HepG2 (cell line): ENCODE measurements around the gene MMP25. TPM values are rescaled to one million over a fixed set of nuclear protein-coding genes. Genes with fewer than 3 reads are reported as not detected.

Experiments
- ATAC-seq: fragments of 200-7000 bp; cut with Tn5 transposase; 3 replicates; pipeline ENCODE4 v1.9.1; 2020; ENCODE audit warnings: mild to moderate bottlenecking, moderate library complexity
- BruUV-seq: library from RNA; stranded (reverse); fragments of 400-500 nt; replicated peaks from 2 replicates; lab custom pipeline; 2021; lab: Mats Ljungman, UMichigan
- CTCF ChIA-PET: fragments of 300-600 bp; formaldehyde crosslinking; extraction: SDS; loops from one replicate; lab custom pipeline; 2021; ENCODE audit warnings: low total read pairs, inconsistent platforms, low intra/inter-chr PET ratio; lab: Yijun Ruan, JAX
- POLR2A ChIA-PET: fragments of 350-600 bp; sonication (Branson Sonifier 250); formaldehyde crosslinking; loops from one replicate; lab custom pipeline; 2020; ENCODE audit warnings: antibody characterized with exemption, inconsistent platforms; lab: Yijun Ruan, JAX
- DNase-seq: peaks from one replicate; pipeline ENCODE4 v3.0.0-alpha.2; 2015; ENCODE audit warnings: low spot score
- FAIRE-seq: peaks from 3 replicates; lab custom pipeline; 2011; peaks lifted over from hg19 to GRCh38; lab: Jason Lieb, UNC
- H2AFZ ChIP-seq: one replicate; pipeline ENCODE4 v1.6.1; 2011; ENCODE audit warnings: low read length, inconsistent platforms
- H3K27ac ChIP-seq: fragments of 300-600 bp; 3 replicates; pipeline ENCODE4 v1.8.0; 2011; ENCODE audit warnings: mixed run types, mild to moderate bottlenecking, mixed read lengths, low read length, inconsistent platforms; ENCODE audit not compliant: insufficient read depth; ENCODE audit errors: extremely low read length
- H3K27me3 ChIP-seq, 2 experiments: fragments of 200-600 bp in 1 of 2; 2 replicates in 1 of 2; 3 replicates in 1 of 2; pipeline versions ENCODE4 v1.6.0 to v1.8.0; 2011; ENCODE audit warnings: low read length in 2 of 2, mild to moderate bottlenecking in 2 of 2, moderate library complexity in 2 of 2, inconsistent platforms in 1 of 2; ENCODE audit not compliant: insufficient read depth in 2 of 2, control insufficient read depth in 1 of 2
- H3K36me3 ChIP-seq, 2 experiments: fragments of 200-600 bp in 1 of 2; replicated peaks in 1 of 2; 2 replicates in 1 of 2; 3 replicates in 1 of 2; pipeline versions ENCODE4 v1.5.1 to v1.8.0; 2011; ENCODE audit warnings: low read length in 2 of 2, inconsistent platforms in 1 of 2; ENCODE audit not compliant: insufficient read depth in 2 of 2, control insufficient read depth in 1 of 2
- H3K4me1 ChIP-seq: 2 replicates; pipeline ENCODE4 v1.5.1; 2012; ENCODE audit warnings: low read length, inconsistent platforms; ENCODE audit not compliant: insufficient read depth
- H3K4me2 ChIP-seq: 2 replicates; pipeline ENCODE4 v1.6.0; 2011; ENCODE audit warnings: low read depth, low read length, inconsistent platforms
- H3K4me3 ChIP-seq, 3 experiments: fragments of 200-600 bp in 1 of 3; sonication (generic), shearing (Covaris generic) in 1 of 3; replicated peaks in 1 of 3; 2 replicates each; pipeline ENCODE4 v1.5.1; 2011 to 2016; ENCODE audit warnings: low read length in 3 of 3, inconsistent platforms in 2 of 3, low read depth in 2 of 3, mild to moderate bottlenecking in 2 of 3, control low read depth in 1 of 3, mixed read lengths in 1 of 3; ENCODE audit not compliant: insufficient read depth in 1 of 3
- H3K79me2 ChIP-seq: one replicate; pipeline ENCODE4 v1.6.1; 2011; ENCODE audit warnings: low read length, inconsistent platforms; ENCODE audit not compliant: insufficient read depth
- H3K9ac ChIP-seq: 2 replicates; pipeline ENCODE4 v1.6.0; 2011; ENCODE audit warnings: mild to moderate bottlenecking, low read depth, low read length, inconsistent platforms; ENCODE audit not compliant: insufficient read depth
- H3K9me3 ChIP-seq: 2 replicates; pipeline ENCODE4 v1.5.1; 2012; ENCODE audit warnings: mild to moderate bottlenecking, low read length
- H4K20me1 ChIP-seq: 2 replicates; pipeline ENCODE4 v1.6.0; 2011; ENCODE audit warnings: inconsistent platforms, mild to moderate bottlenecking, low read length, moderate library complexity; ENCODE audit not compliant: insufficient read depth
- CHCHD3 ChIP-seq: sonication (generic); formaldehyde crosslinking; IDR thresholded peaks from 2 replicates; pipeline ENCODE4 v1.8.0; 2022; ENCODE audit warnings: mild to moderate bottlenecking, missing genetic modification reagents, moderate library complexity
- FOXA1 ChIP-seq, 2 experiments: fragments of 450-650 bp in 1 of 2; sonication (generic) in 1 of 2; formaldehyde crosslinking in 1 of 2; IDR thresholded peaks; 2 replicates each; pipeline versions ENCODE4 v1.4.0 to v1.6.1; 2016 to 2020; ENCODE audit warnings: missing genetic modification reagents in 1 of 2
- TCF7L2 ChIP-seq: IDR thresholded peaks from 2 replicates; pipeline ENCODE4 v1.6.1; 2011; ENCODE audit warnings: mild to moderate bottlenecking, low read depth, low read length, moderate library complexity
- ZNF253 ChIP-seq: sonication (generic); formaldehyde crosslinking; IDR thresholded peaks from 2 replicates; pipeline ENCODE4 v1.8.0; 2022; ENCODE audit warnings: mild to moderate bottlenecking, missing genetic modification reagents, borderline replicate concordance
- ZNF703 ChIP-seq: sonication (generic); formaldehyde crosslinking; IDR thresholded peaks from 2 replicates; pipeline ENCODE4 v1.5.1; 2020; ENCODE audit warnings: missing genetic modification reagents, mild to moderate bottlenecking, moderate library complexity, borderline replicate concordance
- ZNF883 ChIP-seq: sonication (generic); formaldehyde crosslinking; IDR thresholded peaks from 2 replicates; pipeline ENCODE4 v1.5.1; 2020; ENCODE audit warnings: mild to moderate bottlenecking, missing genetic modification reagents; ENCODE audit errors: not compliant biosample characterization
- WGBS: methylation state at CpG from one replicate; pipeline ENCODE4 v1.1.6; 2017; ENCODE audit warnings: low lambda C conversion rate; 5-methylcytosine and 5-hydroxymethylcytosine counted together
- in situ Hi-C: cut with HindIII; loops from 2 replicates; pipeline ENCODE4 v1.10.0; 2017; ENCODE audit warnings: low pct_unique_long_range_greater_than_20kb; ENCODE audit not compliant: extremely low pct_ligation_motif_present
- intact Hi-C: fragments of 100-400 bp; cut with micrococcal nuclease; formaldehyde crosslinking; loops from one replicate; pipeline ENCODE4 v1.10.0; 2022; ENCODE audit not compliant: unreplicated experiment
- polyA plus RNA-seq, 8 experiments: library from polyadenylated mRNA; depleted of rRNA in 3 of 8; stranded (reverse) in 7 of 8; unstranded in 1 of 8; fragments of >200 nt; fragmentation: Illumina TruSeq in 4 of 8; extraction: Trizol in 4 of 8; gene quantifications; 2 replicates each; pipeline versions ENCODE4 v1.2.1 to v1.2.3, GENCODE V29; 2011 to 2016; ENCODE audit warnings: low read depth in 4 of 8, missing spikeins in 1 of 8, mixed read lengths in 1 of 8; ENCODE audit not compliant: insufficient read depth in 1 of 8
- total RNA-seq, 5 experiments: library from RNA; depleted of rRNA; stranded (reverse); fragments of >200 nt; fragmentation: Illumina TruSeq; extraction: Trizol; gene quantifications; 2 replicates each; pipeline ENCODE4 v1.2.3, GENCODE V29; 2016; ENCODE audit warnings: low read depth in 1 of 5
- TF ChIP-seq, protein P1 (sequence below): sonication (generic); formaldehyde crosslinking; IDR thresholded peaks from 2 replicates; pipeline ENCODE4 v1.5.1; 2020; ENCODE audit warnings: missing genetic modification reagents, mild to moderate bottlenecking, borderline replicate concordance
- TF ChIP-seq, protein P2 (sequence below): sonication (generic); formaldehyde crosslinking; IDR thresholded peaks from 2 replicates; pipeline ENCODE4 v1.4.0; 2020; ENCODE audit warnings: missing genetic modification reagents

Gene MMP25
- total and polyA plus RNA-seq, 2 of the 13 experiments (the other 11 are each of a cell fraction or from before 2014, with no cell fraction given): 0.04 to 0.08 TPM

GRCh38 chr16:3076577-3076976 is 30.2 kb downstream of the MMP25 start:
- no peak overlapping the region for H3K4me2 ChIP-seq
- H3K4me3 ChIP-seq: no peak overlapping the region
- H3K27ac ChIP-seq: no peak overlapping the region
- FAIRE-seq (no peak), DNase-seq (no peak), ATAC-seq (no peak)
- H3K79me2 ChIP-seq: no peaks in the 10 kb centered on the region
- H3K4me1 ChIP-seq: peaks cover 9% of the 10 kb centered on the region
- BruUV-seq: no TSS peak
- peaks cover 4 to 16% of the 10 kb centered on the region in 2 experiments; a peak in 3 of 5 replicates for H3K27me3 ChIP-seq
- no peak overlapping the region for H2AFZ ChIP-seq
- intact Hi-C loops (no loop called here), in situ Hi-C loops (no loop called here)
- WGBS: 50% methylated on average over 4 of the region's 6 CpGs
- TF ChIP-seq FOXA1 (IDR thresholded peaks at IDR 0.05) (no peak), FOXA1 (CRISPR knock-in tag; IDR thresholded peaks at IDR 0.05) (no peak), CHCHD3 (CRISPR knock-in tag) (no peak), ZNF883 (CRISPR knock-in tag) (no peak), TCF7L2 (no peak), ZNF253 (CRISPR knock-in tag) (no peak), ZNF703 (no peak)
- TF ChIP-seq, protein P1, sequence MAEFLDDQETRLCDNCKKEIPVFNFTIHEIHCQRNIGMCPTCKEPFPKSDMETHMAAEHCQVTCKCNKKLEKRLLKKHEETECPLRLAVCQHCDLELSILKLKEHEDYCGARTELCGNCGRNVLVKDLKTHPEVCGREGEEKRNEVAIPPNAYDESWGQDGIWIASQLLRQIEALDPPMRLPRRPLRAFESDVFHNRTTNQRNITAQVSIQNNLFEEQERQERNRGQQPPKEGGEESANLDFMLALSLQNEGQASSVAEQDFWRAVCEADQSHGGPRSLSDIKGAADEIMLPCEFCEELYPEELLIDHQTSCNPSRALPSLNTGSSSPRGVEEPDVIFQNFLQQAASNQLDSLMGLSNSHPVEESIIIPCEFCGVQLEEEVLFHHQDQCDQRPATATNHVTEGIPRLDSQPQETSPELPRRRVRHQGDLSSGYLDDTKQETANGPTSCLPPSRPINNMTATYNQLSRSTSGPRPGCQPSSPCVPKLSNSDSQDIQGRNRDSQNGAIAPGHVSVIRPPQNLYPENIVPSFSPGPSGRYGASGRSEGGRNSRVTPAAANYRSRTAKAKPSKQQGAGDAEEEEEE (CRISPR knock-in tag): no peak
- TF ChIP-seq, protein P2, sequence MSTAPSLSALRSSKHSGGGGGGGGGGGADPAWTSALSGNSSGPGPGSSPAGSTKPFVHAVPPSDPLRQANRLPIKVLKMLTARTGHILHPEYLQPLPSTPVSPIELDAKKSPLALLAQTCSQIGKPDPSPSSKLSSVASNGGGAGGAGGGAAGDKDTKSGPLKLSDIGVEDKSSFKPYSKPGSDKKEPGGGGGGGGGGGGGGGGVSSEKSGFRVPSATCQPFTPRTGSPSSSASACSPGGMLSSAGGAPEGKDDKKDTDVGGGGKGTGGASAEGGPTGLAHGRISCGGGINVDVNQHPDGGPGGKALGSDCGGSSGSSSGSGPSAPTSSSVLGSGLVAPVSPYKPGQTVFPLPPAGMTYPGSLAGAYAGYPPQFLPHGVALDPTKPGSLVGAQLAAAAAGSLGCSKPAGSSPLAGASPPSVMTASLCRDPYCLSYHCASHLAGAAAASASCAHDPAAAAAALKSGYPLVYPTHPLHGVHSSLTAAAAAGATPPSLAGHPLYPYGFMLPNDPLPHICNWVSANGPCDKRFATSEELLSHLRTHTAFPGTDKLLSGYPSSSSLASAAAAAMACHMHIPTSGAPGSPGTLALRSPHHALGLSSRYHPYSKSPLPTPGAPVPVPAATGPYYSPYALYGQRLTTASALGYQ (CRISPR knock-in tag): no peak
- H3K9me3 ChIP-seq: no peaks in the 10 kb centered on the region
- no peaks in the 10 kb centered on the region for H3K36me3 ChIP-seq
- H4K20me1 ChIP-seq: no peaks in the 10 kb centered on the region
- ChIA-PET POLR2A (interaction anchor here (3.0 to 3.8 kb wide), 2 partner anchors 11 to 12 kb away, joined by 8 to 20 read pairs; partner anchors contain the start of gene IL32), CTCF (no interaction called here)
- H3K9ac ChIP-seq: no peak overlapping the region
